ENCODE data around the gene MRTFA.
"Not testable (repeated sequence)": the region's sequence is repeated elsewhere in the genome, so short reads cannot be mapped to it uniquely, and the experiment has no call there.

Gene MRTFA

DNA sequence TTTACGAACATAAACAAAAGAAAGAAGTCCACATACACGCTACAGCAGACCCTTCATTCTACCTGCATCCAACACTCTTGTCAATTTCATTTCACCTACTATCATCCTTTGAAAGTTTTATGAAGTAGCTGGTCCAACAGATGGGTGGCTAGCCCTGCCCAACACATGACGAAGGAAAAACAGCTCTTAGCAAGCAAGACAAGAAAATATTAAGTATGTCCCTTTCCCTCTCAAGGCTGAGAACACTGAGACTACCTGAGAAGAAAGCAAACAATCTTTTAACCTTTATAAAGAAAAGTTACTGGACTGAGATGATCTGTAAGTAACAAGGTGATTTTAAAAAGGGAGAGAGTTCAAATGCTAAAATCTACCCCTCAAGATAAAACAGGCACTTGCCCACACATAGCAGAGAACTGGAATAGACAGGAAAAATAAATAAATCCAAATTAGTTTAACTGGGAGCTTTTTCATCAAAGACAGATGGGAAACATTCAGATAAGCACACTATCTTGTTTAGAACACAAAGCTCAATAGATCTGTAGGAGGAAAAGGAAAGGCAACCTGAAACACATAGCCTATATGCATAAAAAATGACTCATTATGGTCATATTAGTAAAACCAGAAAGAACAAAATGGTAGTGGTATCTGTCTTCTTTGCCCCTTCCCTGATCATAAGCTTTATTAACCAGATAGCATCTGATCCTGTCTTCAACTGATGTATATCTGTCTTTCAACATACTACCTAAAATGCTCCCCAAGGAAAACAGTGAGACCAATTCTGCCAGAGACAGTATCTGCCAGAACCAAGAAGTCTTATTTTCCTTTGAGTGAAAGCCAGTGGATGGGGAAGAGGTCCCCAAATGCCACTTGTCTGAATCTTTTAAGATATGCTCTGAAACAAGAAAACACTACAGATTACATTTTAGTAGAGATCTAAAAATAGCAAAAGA is 104.3 kb downstream of the MRTFA start:
- peak overlapping the region; percentile 37 for H3K4me3 ChIP-seq (ENCODE audit: low read depth, low read length)
- TF ChIP-seq, protein P1, sequence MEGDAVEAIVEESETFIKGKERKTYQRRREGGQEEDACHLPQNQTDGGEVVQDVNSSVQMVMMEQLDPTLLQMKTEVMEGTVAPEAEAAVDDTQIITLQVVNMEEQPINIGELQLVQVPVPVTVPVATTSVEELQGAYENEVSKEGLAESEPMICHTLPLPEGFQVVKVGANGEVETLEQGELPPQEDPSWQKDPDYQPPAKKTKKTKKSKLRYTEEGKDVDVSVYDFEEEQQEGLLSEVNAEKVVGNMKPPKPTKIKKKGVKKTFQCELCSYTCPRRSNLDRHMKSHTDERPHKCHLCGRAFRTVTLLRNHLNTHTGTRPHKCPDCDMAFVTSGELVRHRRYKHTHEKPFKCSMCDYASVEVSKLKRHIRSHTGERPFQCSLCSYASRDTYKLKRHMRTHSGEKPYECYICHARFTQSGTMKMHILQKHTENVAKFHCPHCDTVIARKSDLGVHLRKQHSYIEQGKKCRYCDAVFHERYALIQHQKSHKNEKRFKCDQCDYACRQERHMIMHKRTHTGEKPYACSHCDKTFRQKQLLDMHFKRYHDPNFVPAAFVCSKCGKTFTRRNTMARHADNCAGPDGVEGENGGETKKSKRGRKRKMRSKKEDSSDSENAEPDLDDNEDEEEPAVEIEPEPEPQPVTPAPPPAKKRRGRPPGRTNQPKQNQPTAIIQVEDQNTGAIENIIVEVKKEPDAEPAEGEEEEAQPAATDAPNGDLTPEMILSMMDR (IDR thresholded peaks at IDR 0.05; ENCODE audit: low read depth, low read length, missing control alignments), result no peak

DNA sequence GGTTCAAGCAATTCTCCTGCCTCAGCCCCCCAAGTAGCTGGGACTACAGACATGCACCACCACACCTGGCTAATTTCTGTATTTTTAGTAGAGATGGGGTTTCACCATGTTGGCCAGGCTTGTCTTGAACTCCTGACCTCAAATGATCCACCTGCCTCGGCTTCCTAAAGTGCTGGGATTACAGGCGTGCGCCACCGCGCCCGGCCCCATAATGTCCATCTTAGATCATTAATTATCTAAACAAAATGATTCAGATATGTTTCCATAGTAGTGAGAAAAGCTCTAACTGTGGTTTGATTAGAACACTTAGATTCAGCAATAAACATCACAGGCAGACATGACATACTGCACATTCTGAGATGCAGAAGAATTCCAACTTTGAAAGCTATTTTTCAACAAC is 106.1 kb downstream of the MRTFA start:
- H3K4me3 ChIP-seq (ENCODE audit: low read depth, low read length); DNase-seq (ENCODE audit: low read depth): not testable (repeated sequence)

More for the DNA sequence above, 104.3 kb downstream of the MRTFA start:
- no peak for DNase-seq (ENCODE audit: low read depth)

DNA sequence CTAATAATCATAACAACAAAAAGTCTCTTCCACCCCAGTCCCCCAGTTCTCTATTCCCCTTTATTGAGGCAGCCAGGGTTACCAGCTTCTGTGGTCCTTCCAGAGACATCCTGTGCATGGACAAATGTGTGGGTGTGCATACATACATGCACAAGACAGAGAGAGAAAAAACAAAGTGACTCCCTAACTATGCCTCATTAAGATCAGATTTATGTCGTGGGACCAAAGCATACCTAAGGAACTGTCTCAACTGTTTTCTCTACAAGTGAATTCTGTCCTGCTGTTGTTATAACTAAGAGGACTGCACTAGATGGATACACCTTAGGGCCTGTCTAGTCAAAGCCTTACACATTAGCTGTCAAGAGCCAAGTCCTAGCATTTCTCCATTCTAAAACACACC is 106.7 kb downstream of the MRTFA start:
- TF ChIP-seq, protein P1 (IDR thresholded peaks at IDR 0.05; ENCODE audit: low read depth, low read length, missing control alignments), result no peak
- DNase-seq (ENCODE audit: low read depth), result no peak
- H3K4me3 ChIP-seq (ENCODE audit: low read depth, low read length), result no peak overlapping the region

DNA sequence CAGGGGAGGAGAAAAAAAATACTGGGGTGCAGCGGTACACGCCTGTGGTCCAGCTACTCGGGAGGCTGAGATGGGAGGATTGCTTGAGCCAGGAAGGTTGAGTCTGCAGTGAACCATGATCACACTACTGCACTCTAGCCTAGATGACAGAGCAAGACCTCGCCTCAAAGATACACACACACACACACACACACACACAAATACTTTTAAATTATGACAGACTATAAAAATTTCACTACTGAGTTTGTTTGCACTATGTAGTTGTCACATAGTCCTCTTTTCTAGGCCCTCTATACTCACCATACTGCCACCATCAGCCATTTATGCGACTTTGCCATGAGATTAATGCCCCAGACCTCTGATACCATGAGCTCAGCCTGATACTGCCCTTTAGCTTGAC is 109.6 kb downstream of the MRTFA start:
- TF ChIP-seq, protein P1 (IDR thresholded peaks at IDR 0.05; ENCODE audit: low read depth, low read length, missing control alignments), result no peak
- H3K4me3 ChIP-seq (ENCODE audit: low read depth, low read length), result no peak overlapping the region
- no peak for DNase-seq (ENCODE audit: low read depth)

DNA sequence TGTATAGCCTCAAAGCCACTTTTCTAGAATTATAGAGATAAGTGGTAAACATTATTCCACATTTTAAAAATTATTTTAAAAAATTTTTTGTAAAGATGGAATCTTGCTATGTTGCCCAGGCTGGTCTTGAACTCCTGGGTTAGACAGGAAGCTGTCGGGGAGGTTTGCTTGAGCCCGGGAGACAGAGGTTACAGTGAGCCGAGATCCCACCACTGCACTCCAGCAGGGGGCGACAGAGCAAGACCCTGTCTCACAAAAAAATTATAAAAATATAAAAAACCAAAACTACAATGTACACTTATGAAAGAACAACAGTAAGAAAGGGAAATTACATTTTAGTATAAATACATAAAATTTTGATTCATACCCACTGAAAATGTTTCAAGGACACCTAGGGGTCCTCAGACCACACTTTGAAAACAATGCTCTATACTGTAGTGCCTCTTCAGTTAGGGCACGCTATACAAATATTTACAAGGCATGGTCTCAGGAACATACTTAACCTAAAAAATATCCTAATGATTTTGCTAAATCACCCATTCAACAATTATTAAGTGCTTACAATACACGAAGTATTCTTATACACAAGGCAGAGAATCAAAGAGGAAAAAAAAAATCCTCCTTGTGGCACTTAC is 111.2 kb downstream of the MRTFA start:
- no peak overlapping the region for H3K4me3 ChIP-seq (ENCODE audit: low read depth, low read length)
- TF ChIP-seq, protein P1 (IDR thresholded peaks at IDR 0.05; ENCODE audit: low read depth, low read length, missing control alignments), result peak; percentile 65
- DNase-seq (ENCODE audit: low read depth), result no peak

DNA sequence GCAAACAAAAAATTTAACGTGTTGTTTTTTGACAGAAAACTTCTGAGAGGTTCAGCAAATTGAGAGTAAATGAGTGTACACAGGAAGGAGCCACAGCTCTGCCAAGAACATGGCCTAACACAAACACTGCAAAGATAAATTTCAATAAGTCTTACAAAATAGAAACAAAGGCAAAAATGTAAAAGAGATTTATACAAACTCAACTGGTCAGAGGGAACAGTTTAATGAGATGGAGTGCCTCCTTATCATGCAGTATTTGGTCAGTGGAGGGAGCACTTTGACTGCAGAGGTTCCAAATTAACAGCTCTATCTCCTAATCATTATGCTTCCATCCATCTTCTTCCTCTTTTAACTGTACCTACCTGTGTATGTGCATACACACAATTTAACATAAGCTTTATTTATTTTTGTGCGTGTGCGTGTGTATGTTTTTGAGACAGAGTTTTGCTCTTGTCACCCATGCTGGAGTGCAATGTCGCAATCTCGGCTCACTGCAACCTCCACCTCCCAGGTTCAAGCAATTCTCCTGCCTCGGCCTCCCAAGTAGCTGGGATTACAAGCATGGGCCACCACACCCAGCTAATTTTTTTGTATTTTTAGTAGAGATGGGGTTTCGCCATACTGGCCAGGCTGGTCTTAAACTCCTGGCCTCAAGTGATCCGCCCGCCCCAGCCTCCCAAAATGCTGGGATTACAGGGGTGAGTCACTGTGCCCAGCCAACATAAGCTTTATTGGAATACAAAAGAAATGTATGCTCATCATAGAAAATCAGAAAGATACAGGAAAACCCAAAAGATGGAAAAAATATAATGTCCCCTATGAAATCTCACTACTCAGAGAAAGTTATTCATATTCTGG is 111.9 kb downstream of the MRTFA start:
- DNase-seq (ENCODE audit: low read depth), result no peak
- TF ChIP-seq, protein P1 (IDR thresholded peaks at IDR 0.05; ENCODE audit: low read depth, low read length, missing control alignments), result no peak
- H3K4me3 ChIP-seq (ENCODE audit: low read depth, low read length), result no peak overlapping the region

DNA sequence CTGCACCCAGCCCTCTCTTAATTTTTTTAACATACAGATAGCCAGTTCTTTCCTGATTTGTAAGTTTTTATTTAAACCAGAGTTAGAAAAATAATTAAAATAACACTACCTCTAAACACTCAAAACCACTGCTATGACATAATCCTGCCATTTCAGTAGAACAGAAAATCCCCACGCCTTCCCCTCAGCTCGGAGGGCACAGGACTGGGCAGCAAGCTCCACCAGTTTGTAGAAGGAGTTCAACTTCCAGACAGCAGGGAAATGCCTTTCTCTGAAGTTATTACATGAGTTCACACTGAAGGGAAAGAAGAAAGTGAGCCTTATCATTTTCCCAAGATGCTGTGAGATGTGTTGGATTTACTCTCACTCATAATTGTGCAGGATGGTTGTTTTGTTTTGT is 114.4 kb downstream of the MRTFA start:
- TF ChIP-seq, protein P1 (IDR thresholded peaks at IDR 0.05; ENCODE audit: low read depth, low read length, missing control alignments), result no peak
- DNase-seq (ENCODE audit: low read depth), result no peak
- H3K4me3 ChIP-seq (ENCODE audit: low read depth, low read length), result no peak overlapping the region

All from GM12864 (cell line).